GM19025 (cell line): Measurements from ENCODE around the gene ZNF446.
"Not testable (repeated sequence)": the region's sequence is repeated elsewhere in the genome, so short reads cannot be mapped to it uniquely, and the experiment has no call there.

ENCODE experiments used
- ATAC-seq: cut with Tn5 transposase; IDR thresholded peaks from one replicate; pipeline ENCODE4 v1.9.1; 2021; ENCODE audit warnings: mild to moderate bottlenecking, low read depth, moderate library complexity; ENCODE audit not compliant: unreplicated experiment

Gene ZNF446

GRCh38 chr19:58475714-58476497 lies at the start of gene ZNF446:
TSS of gene ZNF446 (plus strand) at chr19:58476352. CDS start at chr19:58477219, 867 bp downstream.
- peak; percentile 85 for ATAC-seq

- ATAC-seq, result no peak
Observed at GRCh38 chr19:58428617-58429016, 47.5 kb upstream of the ZNF446 start.

GRCh38 chr19:58429745-58430144 lies 46.4 kb upstream of the ZNF446 start:
- no peak for ATAC-seq

GRCh38 chr19:58434217-58434616 lies 41.9 kb upstream of the ZNF446 start:
- ATAC-seq, result no peak

- peak; percentile 95 for ATAC-seq
Observed at GRCh38 chr19:58439576-58440554, 36.3 kb upstream of the ZNF446 start, which contains the start of gene ZNF132. TSS of gene ZNF132 (minus strand) at chr19:58440153. CDS start at chr19:58439821, 332 bp downstream.

- no peak for ATAC-seq
Observed at GRCh38 chr19:58440556-58440955, 35.6 kb upstream of the ZNF446 start.

GRCh38 chr19:58442986-58443385 lies 33.2 kb upstream of the ZNF446 start:
- ATAC-seq, result not testable (repeated sequence)

GRCh38 chr19:58448860-58449259 lies 27.3 kb upstream of the ZNF446 start:
- not testable (repeated sequence) for ATAC-seq

- ATAC-seq, result not testable (repeated sequence)
Observed at GRCh38 chr19:58449980-58450379, 26.2 kb upstream of the ZNF446 start.

GRCh38 chr19:58450856-58451357 lies 25.2 kb upstream of the ZNF446 start:
- ATAC-seq, result no peak

GRCh38 chr19:58451358-58452101 lies 24.6 kb upstream of the ZNF446 start, which contains the start of gene ZNF324B:
TSS of gene ZNF324B (plus strand) at chr19:58451622. CDS start at chr19:58453702, 2,080 bp downstream.
- peak; percentile 98 for ATAC-seq

GRCh38 chr19:58453743-58454142 lies 22.4 kb upstream of the ZNF446 start:
- no peak for ATAC-seq

GRCh38 chr19:58455306-58455705 lies 20.8 kb upstream of the ZNF446 start:
- no peak for ATAC-seq

GRCh38 chr19:58456111-58456510 lies 20.0 kb upstream of the ZNF446 start:
- ATAC-seq, result no peak

- no peak for ATAC-seq
Observed at GRCh38 chr19:58460039-58460438, 16.1 kb upstream of the ZNF446 start.

GRCh38 chr19:58466089-58466759 lies 9.9 kb upstream of the ZNF446 start:
- ATAC-seq, result peak; percentile 5

- peak; percentile 96 for ATAC-seq
Observed at GRCh38 chr19:58466760-58467589, 9.2 kb upstream of the ZNF446 start, which contains the start of gene ZNF324. TSS of gene ZNF324 (plus strand) at chr19:58467080. CDS start at chr19:58469186, 2,106 bp downstream.

GRCh38 chr19:58468216-58468839 lies 7.8 kb upstream of the ZNF446 start:
- ATAC-seq, result no peak
